Measurements from ENCODE around the gene GDF7.

GDF7 gene

DNA sequence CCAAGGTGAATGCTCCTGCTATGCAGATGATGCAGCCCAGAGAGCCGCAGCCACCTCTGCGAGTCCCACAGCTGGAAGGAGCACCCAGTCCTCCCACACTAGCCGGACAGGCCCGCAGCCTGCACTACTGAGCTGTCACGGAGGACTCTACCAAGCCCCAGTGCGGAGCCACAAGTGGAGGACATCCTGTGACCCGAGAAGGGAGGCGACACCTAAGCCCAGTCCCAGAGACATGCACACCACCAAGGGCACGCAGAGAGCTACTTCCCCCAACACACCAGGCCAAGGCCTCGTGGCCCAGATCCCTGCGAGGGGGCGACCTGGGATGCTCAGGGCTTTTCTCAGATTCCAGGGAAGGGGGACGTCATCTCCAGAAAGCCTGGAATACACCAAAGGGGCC, 28.9 kb upstream of the GDF7 start:
- Histone ChIP-seq H3K4me3 (ENCODE audit: low read depth, low read length) (no peak overlapping the region), H3K9me3 (ENCODE audit: control insufficient read depth, low read length) (no peaks in the 10 kb centered on the region), H3K4me2 (ENCODE audit: low read length) (no peak overlapping the region), H3K9ac (no peak overlapping the region), H3K36me3 (ENCODE audit: control insufficient read depth, insufficient read depth, low read length) (no peaks in the 10 kb centered on the region), H3K4me1 (peaks cover 4% of the 10 kb centered on the region), H2AFZ (no peak overlapping the region), H3K79me2 (peaks cover 2% of the 10 kb centered on the region), H3K27me3 (ENCODE audit: control insufficient read depth, insufficient read depth, low read length) (no peaks in the 10 kb centered on the region), H3K27ac (no peak overlapping the region)
- TF ChIP-seq CTCF (IDR thresholded peaks at IDR 0.05) = no peak

GRCh38 chr2:20638646-20639430, 28.1 kb upstream of the GDF7 start:
- no peak for TF ChIP-seq CTCF (IDR thresholded peaks at IDR 0.05)
- Histone ChIP-seq H3K9me3 (ENCODE audit: control insufficient read depth, low read length) (no peaks in the 10 kb centered on the region), H3K27me3 (ENCODE audit: control insufficient read depth, insufficient read depth, low read length) (no peaks in the 10 kb centered on the region), H3K4me2 (ENCODE audit: low read length) (no peak overlapping the region), H3K79me2 (peaks cover 1% of the 10 kb centered on the region), H3K27ac (no peak overlapping the region), H3K36me3 (ENCODE audit: control insufficient read depth, insufficient read depth, low read length) (no peaks in the 10 kb centered on the region), H3K9ac (no peak overlapping the region), H2AFZ (no peak overlapping the region), H3K4me3 (ENCODE audit: low read depth, low read length) (no peak overlapping the region), H3K4me1 (peaks cover 4% of the 10 kb centered on the region)

DNA sequence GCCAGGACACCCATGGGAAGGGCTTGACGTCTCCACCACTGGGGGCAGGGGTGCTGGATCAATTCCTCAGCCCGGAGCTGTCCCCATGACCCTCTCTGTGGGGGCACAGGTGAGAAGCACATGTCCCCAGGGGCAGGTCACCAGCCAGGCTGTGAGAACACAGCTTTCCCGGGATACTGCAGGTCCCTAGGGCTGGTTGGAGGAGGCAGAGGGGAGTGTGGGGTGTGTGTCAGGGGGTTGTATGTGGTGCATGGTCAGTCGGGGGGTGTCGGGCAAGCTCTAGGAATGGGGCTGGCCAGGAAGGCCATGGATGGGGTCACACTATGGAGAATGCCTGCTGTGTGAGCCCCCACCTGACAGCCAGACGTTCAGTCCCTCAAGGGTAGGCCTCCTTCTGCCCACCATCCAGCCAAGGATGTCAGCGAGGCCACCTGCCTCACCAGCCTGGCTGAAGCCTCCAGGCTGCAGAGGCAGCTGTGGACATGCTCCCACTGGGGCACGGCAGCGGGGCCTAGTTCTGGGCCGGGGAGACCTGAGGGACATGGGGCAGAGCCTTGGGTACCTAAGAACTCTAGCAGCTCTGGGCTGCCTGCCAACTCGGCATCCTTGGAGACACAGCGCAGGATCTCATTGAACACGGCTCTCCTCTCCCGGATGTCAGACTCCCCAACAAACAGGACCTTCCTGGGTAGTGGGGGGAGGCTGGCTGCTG, 26.4 kb upstream of the GDF7 start:
- no peak overlapping the region for H2AFZ ChIP-seq
- H3K9ac ChIP-seq = no peak overlapping the region
- no peak overlapping the region for H3K27ac ChIP-seq
- no peaks in the 10 kb centered on the region for H3K79me2 ChIP-seq
- no peak overlapping the region for H3K4me2 ChIP-seq (ENCODE audit: low read length)
- no peak overlapping the region for H3K4me3 ChIP-seq (ENCODE audit: low read depth, low read length)
- no peaks in the 10 kb centered on the region for H3K36me3 ChIP-seq (ENCODE audit: control insufficient read depth, insufficient read depth, low read length)
- TF ChIP-seq CTCF (IDR thresholded peaks at IDR 0.05) = no peak
- no peaks in the 10 kb centered on the region for H3K9me3 ChIP-seq (ENCODE audit: control insufficient read depth, low read length)
- peaks cover 3% of the 10 kb centered on the region for H3K4me1 ChIP-seq
- H3K27me3 ChIP-seq (ENCODE audit: control insufficient read depth, insufficient read depth, low read length) = no peaks in the 10 kb centered on the region

DNA sequence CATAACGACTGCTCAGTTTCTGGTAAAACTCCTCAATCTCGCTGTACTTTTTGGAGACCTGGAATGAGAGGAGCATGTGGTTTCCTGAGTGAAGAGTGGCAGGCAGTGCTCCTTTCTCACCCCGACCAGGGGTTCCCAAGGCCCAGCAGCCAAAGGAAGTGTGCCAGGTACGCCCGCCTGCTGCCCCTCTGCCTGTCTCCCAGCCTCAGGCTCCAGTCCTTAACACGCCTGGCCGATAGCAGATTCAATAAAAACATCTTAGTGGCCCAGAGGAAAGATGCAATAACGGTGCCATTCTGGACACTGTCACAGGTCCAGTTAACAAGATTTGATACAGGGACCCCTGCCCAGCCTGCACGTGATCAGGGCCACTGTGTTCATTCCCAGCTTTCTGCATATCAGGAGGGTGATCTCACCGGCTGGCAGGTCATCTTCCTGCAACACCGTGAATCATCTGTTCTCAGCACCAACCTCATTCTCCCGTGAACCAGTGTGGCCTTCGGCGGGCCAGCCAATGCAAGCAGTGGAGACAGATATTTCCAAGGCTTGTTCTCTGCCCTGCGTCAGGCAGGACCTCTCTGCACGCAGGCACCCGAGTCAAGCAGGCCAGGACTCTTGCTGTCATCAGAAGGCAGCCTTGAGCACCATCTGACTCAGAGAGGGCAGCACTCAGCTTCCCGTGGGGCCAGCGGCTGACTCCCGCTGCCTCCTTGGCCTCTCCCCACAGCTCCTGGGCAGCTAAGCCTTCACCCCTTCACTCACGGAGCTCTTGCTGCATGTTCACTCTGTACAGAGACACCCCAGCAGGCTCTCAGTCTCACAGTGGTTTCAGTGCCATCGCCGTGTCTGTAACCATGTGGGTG, 25.6 kb upstream of the GDF7 start:
- Histone ChIP-seq H3K27ac (no peak overlapping the region), H3K36me3 (ENCODE audit: control insufficient read depth, insufficient read depth, low read length) (no peaks in the 10 kb centered on the region), H3K79me2 (no peaks in the 10 kb centered on the region), H3K27me3 (ENCODE audit: control insufficient read depth, insufficient read depth, low read length) (no peaks in the 10 kb centered on the region), H2AFZ (no peak overlapping the region), H3K4me1 (no peaks in the 10 kb centered on the region), H3K4me2 (ENCODE audit: low read length) (no peak overlapping the region), H3K4me3 (ENCODE audit: low read depth, low read length) (no peak overlapping the region), H3K9me3 (ENCODE audit: control insufficient read depth, low read length) (no peaks in the 10 kb centered on the region), H3K9ac (no peak overlapping the region)
- TF ChIP-seq CTCF (IDR thresholded peaks at IDR 0.05) = no peak

All from parathyroid adenoma (tissue), 2 donors.